HG02763 (cell line): ENCODE data around the gene CFAP97D2.
"Not testable (repeated sequence)": the region's sequence is repeated elsewhere in the genome, so short reads cannot be mapped to it uniquely, and the experiment has no call there.

Source experiments
- ATAC-seq: cut with Tn5 transposase; IDR thresholded peaks from one replicate; pipeline ENCODE4 v1.9.1; 2021; ENCODE audit warnings: mild to moderate bottlenecking, moderate library complexity; ENCODE audit not compliant: unreplicated experiment

Gene CFAP97D2

DNA sequence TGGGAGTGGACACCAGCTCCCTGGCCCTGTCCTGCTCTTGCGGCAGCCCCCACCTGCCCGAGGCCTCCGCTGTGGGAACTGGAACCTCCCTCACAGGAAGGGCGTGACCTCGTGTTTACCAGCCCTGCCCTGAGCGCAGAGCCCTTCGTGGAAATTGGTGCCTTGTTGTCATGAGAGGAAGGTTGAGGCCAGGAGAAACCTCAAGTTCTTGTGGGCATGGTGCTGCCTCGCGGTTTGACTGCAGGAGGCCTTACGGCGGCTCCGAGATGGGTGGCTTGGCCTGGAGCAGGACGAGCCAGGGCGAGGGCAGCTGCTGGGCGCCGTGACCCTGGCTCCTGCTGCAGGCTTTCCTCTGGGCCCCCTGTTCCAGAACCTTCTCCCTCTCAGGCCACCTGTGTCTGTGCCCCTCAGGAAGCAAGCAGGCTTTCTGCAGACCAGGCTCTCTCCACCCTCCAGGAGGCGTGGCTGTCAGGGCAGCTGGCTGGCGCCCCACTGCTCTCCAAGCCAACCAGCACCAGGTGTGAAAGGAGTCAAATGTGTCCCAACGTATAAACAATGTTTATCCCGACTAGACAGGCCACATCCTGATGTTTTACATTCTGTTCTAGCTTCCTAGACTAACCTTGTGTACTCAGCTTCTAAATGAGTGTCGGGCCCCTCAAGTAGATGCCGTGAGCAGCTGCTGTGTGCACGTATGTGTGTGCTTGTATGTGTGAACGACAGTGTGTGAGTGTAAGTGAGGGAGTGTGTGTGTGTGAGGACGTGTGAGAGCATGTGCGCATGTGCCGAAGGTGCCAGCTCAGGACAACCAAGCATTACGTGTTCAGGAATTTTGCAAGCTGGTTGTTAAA lies 36.2 kb upstream of the CFAP97D2 start:
- ATAC-seq = no peak

DNA sequence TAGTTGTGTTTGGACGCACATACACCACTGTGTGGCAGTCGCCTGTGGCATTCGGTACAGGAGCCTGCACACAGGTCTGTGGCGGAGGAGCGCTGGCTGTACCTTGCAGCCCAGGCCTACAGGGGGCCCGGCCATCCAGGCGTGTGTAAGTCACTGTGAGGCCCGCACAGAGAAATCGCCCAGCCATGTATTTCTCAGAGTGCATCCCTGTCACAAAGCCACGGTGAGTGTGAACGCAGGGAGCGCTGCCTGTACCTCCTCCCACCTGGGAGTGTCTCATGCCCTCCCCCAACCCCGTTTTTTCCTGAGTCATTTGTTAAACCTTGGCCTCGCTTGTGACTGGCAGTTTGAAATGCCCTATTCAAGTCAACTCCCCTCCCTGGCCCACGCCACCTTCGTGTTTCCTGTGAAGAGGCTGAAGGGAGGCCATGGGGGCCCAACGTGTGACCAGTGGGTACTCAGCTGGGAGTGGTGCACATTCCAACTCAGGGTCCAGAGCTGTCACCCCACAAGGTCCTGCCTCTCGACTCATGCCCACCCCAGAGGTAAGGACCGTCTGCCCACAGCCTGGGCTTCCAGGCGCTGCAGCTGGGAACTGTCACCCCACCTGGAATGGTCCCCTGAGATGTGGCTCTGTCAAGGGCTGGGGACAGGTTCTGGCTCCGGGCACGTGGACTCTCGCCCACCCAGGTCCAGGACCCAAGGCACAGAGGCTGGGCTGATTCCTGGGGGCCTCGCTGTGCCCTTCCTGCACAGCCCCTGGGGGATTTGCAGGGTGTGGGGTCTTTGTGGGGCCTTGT lies 35.1 kb upstream of the CFAP97D2 start:
- peak; percentile 46 for ATAC-seq

DNA sequence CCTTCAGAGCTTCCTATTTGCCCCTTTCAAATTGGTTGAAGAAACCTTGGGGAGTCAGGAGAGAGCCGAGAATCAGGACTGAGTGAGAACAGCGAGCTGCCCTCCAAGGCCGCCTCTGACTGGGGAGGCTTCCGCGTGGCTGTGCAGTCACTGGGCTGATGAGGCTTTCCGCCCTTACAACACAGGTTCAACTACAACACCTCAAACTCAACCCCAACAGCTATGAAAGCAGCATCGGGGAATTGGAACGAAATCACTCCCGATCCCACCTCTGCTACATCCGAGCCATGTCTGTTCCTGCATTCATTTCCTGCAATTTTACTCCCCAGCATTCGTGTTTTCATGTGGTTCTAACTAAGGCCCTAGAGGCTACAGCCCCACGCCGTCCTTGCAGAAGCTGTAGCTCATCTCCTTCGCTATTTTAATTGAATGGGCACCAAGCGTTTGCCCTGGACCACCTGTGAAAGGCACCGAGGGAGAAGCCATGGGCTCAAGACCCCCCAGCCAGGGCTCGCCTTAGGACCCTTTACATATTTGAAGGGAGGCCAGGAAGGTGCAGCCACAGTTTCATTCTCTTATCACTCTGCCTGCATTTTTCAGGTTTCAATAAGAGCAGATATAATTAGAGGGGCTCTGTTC lies 34.3 kb upstream of the CFAP97D2 start:
- ATAC-seq = no peak

GRCh38 chr13:114145256-114145655 lies 33.8 kb upstream of the CFAP97D2 start:
- ATAC-seq = no peak

GRCh38 chr13:114145722-114146121 lies 33.3 kb upstream of the CFAP97D2 start:
- no peak for ATAC-seq

GRCh38 chr13:114146173-114146572 lies 32.9 kb upstream of the CFAP97D2 start:
- ATAC-seq = no peak

DNA sequence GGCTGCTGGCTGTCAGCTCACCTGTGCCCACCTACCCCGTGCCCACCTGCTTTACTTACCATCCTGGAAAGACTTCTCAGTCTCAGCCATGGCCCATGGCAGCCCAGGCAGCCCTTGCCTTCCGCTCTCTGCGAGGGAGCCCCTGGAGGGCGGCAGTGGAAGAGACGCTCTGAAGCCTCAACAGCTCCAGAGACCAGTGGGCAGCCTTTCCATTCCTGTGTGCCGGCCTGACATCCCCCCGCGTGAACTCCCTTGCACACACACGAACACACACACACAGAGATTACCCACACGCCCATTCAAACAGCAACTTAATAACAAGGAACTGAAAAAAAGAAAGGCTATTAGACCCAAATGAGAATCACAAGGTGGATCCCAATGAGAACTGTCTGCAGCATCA lies 32.4 kb upstream of the CFAP97D2 start:
- ATAC-seq = no peak

- ATAC-seq = peak; percentile 19
Observed at GRCh38 chr13:114147803-114148520, 31.1 kb upstream of the CFAP97D2 start.

DNA sequence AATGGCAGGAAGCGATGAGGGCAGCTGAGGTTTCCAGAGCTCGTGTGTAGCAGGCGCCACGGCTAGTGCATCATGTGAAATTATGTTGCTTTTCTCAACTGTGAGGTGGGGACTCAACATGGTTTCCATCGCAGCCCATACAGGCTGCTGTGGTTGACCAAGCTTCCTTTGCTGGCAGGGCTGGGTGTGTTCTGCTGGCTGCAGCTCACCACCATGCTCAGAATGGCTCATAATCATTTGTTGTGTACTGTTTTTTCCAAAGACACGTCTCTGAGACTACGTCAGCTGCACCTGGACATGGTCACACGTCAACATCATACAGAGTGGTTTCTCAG lies 30.6 kb upstream of the CFAP97D2 start:
- ATAC-seq = peak; percentile 75

DNA sequence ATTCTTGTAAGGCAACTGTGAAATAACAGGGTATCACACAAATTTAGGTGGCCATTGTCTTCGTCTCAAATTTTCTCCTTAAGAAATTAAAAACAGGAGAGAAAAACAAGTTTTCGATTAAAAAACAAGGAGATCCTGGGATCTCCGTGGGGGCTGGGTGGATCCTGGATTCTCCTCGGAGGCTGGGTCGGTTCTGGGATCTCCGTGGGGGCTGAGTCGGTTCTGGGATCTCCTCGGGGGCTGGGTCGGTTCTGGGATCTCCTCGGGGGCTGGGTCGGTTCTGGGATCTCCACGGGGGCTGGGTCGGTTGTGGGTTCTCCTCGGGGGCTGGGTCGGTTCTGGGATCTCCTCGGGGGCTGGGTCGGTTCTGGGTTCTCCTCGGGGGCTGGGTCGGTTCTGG lies 30.2 kb upstream of the CFAP97D2 start:
- ATAC-seq = not testable (repeated sequence)

GRCh38 chr13:114149774-114150740 lies 29.0 kb upstream of the CFAP97D2 start:
- no peak for ATAC-seq

- ATAC-seq = no peak
Observed at GRCh38 chr13:114151031-114151430, 28.0 kb upstream of the CFAP97D2 start.

DNA sequence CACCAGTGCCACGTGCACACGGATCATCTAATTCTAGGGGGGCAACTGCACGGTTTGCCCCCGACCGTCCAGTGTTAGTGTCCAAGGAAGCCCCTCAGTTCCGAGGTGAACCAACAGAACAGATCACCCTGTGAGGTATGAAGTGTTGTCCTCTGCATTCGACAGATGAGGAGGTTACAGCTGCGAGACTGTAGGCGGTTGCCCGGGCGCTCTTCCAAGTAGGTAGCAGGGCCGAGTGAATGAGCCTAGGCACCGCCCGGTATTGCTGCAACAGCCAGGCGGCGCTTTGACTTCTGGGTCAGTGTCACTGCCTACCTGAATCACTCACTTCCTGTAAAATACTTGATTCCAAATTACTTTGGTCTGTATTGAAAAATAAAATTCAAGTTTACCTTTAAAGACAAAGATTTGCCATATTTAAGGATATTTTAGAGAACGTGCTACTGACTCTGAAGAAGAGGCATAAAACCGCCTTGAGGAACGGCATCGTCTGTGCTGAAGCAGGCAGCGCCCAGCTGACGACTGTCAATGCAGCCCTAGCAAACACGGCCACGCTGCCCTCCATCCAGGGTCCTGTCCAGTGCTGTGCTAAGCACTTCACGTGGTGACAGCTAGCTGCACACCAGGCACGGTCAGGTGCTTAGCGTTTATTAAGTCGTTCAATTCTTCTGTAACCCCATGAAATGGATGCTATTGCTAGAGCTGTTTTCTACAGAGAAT lies 27.3 kb upstream of the CFAP97D2 start:
- no peak for ATAC-seq

- no peak for ATAC-seq
Observed at GRCh38 chr13:114152285-114152645, 26.8 kb upstream of the CFAP97D2 start.

DNA sequence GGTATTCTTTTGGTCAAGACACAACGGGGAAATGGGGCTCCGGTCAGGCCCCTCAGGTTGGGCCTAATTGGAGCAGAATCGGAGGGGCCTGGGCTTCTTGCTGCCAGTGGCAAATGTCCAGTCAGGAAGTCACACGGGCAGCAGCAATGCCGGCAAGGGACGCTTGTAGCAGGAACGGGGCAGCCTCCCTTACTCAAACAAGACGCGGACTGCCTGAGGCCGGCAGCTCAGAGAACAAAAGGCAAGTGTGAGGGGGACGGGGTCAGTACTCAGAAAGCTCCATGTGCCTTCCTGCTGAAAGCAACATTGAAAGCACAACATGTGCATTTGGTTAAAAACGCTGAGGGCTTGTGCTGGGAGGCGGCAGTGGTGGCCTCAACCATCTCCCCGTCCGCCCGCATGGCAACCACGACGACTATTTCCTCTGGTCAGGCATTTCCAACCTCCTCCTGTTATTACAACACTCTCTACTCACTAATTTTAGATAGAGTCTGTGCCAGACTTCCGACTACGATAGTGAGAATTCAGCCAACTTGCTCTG lies 26.2 kb upstream of the CFAP97D2 start:
- ATAC-seq = no peak

DNA sequence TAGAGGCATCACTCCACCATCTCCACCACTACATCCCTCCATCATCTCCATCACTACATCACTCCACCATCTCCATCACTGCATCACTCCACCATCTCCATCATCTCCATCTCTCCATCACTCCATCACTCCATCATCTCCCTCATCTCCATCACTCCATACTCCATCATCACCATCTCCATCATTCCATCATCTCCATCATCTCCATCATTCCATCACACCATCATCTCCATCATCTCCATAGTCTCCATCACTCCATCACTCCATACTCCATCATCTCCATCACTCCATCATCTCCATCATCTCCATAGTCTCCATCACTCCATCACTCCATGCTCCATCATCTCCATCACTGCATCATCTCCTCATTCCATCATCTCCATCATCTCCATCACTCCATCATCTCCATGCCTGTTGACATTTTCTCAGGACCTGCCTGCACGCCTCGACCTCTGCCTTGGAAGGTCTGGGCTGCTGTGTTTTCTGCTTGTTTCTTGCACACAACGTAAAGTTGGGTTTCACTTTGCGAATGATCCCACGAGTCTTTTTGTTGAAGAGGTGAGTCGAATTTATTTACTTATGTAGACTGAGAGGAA lies 25.5 kb upstream of the CFAP97D2 start:
- ATAC-seq = no peak

DNA sequence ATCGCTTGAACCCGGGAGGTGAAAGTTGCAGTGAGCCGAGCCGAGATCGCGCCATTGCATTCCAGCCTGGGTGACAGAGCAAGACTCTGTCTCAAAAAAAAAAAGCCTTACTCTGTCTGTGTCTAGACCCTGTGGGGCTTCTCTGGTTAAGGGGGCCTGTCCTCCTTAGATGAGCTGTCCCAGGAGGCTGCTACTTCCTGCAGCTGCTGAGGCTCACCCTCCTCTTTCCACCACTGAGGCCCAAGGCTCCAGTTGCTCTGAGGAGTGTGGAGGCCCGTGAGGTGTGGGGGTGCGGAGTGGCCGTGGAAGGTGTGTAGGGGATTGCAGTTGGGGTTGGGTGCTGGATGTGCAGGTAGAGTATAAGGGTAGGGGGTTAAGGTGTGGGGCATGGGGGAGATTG lies 24.6 kb upstream of the CFAP97D2 start:
- ATAC-seq = no peak

DNA sequence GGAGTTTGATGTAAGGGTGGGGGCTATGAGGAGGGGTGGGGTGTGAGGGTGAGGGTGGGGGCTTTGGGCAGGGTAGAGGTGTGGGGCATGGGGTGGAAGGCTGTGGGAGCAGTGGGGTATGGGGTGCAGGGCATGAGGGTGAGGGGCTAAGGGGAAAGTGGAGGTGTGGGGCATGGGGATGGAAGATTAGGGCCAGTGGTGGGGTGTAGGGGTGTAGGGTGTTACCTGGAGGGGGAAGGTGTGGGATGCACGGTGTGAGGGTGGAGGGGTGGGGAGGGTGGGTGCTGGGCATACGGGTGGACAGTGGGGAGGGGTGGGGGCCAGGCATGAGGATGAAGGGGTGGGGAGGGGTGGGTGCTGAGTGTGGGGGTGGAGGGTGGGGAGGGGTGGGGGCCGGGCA lies 23.7 kb upstream of the CFAP97D2 start:
- no peak for ATAC-seq
